SK-N-MC (cell line): ENCODE data around the gene FAM107B.

ENCODE experiments used
- EZH2 ChIP-seq: fragments of 200-600 bp; sonication (generic); IDR thresholded peaks from one replicate; pipeline ENCODE4 v1.6.1; 2017; ENCODE audit warnings: antibody characterized with exemption
- FOXP2 ChIP-seq: optimal IDR thresholded peaks from 2 replicates; pipeline ENCODE3; 2011; ENCODE audit warnings: mild to moderate bottlenecking, moderate library complexity; ENCODE audit not compliant: insufficient read depth; ENCODE audit errors: extremely low read length, control extremely low read depth
- POLR2AphosphoS5 ChIP-seq: IDR thresholded peaks from 2 replicates; pipeline ENCODE4 v1.6.1; 2012; ENCODE audit warnings: mild to moderate bottlenecking, low read depth, low read length, borderline replicate concordance

GRCh38 chr10:14670551-14671240 lies 104.0 kb downstream of the FAM107B start:
- TF ChIP-seq POLR2AphosphoS5: no peak
- no peak for TF ChIP-seq EZH2
- no peak for TF ChIP-seq FOXP2
